GM23338 (cell line): ENCODE measurements around the gene TBC1D16.

Experiments
- CREB1 ChIP-seq: fragments of 250-450 bp; sonication (Bioruptor Pico); IDR thresholded peaks from 2 replicates; pipeline ENCODE4 v1.5.0; 2020; ENCODE audit warnings: low read depth, mild to moderate bottlenecking, moderate library complexity
- EZH2 ChIP-seq: fragments of 200-600 bp; sonication (generic); IDR thresholded peaks from one replicate; pipeline ENCODE4 v1.8.0; 2017; ENCODE audit warnings: antibody characterized with exemption, mild to moderate bottlenecking, low read depth; ENCODE audit not compliant: unreplicated experiment
- EZH2phosphoT487 ChIP-seq: fragments of 200-600 bp; sonication (generic); IDR thresholded peaks from one replicate; pipeline ENCODE4 v1.8.1; 2018; ENCODE audit warnings: antibody characterized with exemption; ENCODE audit not compliant: unreplicated experiment
- POLR2AphosphoS5 ChIP-seq: IDR thresholded peaks from 2 replicates; pipeline ENCODE4 v1.6.1; 2016; ENCODE audit warnings: antibody characterized with exemption, low read depth
- REST ChIP-seq: IDR thresholded peaks from one replicate; pipeline ENCODE4 v1.6.1; 2018; ENCODE audit warnings: antibody characterized with exemption; ENCODE audit not compliant: unreplicated experiment
- ZNF114 ChIP-seq: fragments of 250-450 bp; sonication (Bioruptor Pico); IDR thresholded peaks from 2 replicates; pipeline ENCODE4 v1.5.0; 2020; ENCODE audit warnings: mild to moderate bottlenecking, moderate library complexity
- TF ChIP-seq, protein P1 (sequence below), 2 experiments: fragments of 200-600 bp in 1 of 2; sonication (generic) in 1 of 2; conservative IDR thresholded peaks; 2 replicates each; pipeline versions ENCODE4 v1.5.1 to v1.6.1; 2016 to 2017; ENCODE audit warnings: antibody characterized with exemption in 2 of 2, low read depth in 2 of 2, mild to moderate bottlenecking in 2 of 2, moderate library complexity in 1 of 2

DNA sequence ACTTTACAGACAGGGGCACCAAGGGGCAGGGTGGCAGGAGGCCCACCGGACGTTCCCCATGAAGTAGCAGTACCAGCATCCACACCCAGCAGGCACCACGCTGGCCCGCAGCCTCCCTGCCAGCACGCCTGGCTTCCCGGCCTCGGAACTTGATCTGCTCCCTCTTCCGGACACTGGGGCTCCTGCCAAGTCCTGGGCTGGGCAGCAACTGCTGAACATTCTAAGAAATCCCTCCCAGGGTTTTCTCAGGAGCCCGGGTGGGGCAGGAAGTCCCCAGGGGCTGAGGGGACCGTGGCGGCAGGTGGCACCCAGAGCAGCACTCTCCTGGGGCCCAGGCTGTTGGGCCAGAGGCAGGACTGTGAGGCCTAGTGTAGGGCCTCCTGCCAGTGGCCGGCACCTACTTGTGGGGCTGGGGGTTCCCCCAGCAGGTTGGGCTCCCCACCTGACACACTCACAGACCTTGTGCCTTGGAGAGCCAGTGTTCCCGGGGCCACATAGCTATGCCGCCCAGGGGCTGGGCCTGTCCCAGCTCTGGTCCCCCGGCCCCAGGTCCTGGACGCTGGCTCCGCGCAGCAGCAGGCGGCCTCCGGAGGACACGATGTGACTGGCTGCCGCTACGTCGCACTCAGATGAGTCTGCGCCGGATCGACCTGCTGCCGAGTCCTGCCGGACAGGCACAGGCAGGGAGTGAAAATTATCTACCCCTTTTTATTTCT, 110.3 kb downstream of the TBC1D16 start:
- TF ChIP-seq, protein P1, sequence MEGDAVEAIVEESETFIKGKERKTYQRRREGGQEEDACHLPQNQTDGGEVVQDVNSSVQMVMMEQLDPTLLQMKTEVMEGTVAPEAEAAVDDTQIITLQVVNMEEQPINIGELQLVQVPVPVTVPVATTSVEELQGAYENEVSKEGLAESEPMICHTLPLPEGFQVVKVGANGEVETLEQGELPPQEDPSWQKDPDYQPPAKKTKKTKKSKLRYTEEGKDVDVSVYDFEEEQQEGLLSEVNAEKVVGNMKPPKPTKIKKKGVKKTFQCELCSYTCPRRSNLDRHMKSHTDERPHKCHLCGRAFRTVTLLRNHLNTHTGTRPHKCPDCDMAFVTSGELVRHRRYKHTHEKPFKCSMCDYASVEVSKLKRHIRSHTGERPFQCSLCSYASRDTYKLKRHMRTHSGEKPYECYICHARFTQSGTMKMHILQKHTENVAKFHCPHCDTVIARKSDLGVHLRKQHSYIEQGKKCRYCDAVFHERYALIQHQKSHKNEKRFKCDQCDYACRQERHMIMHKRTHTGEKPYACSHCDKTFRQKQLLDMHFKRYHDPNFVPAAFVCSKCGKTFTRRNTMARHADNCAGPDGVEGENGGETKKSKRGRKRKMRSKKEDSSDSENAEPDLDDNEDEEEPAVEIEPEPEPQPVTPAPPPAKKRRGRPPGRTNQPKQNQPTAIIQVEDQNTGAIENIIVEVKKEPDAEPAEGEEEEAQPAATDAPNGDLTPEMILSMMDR (conservative IDR thresholded peaks at IDR 0.05; ENCODE audit: low read depth in 2 of 2), result no peak
- no peak for TF ChIP-seq EZH2
- no peak for TF ChIP-seq EZH2phosphoT487
- TF ChIP-seq ZNF114 (CRISPR knock-in tag), result no peak
- TF ChIP-seq REST, result no peak
- TF ChIP-seq POLR2AphosphoS5, result no peak
- TF ChIP-seq CREB1, result no peak
